HL-60/S4 treated with retinoic acid at 250 ng/mL for 4 days and 3 days (cell line): Measurements from ENCODE around the gene TRAF3IP1.
"Not testable (repeated sequence)": the region's sequence is repeated elsewhere in the genome, so short reads cannot be mapped to it uniquely, and the experiment has no call there.

Experiments
- in situ Hi-C: fragments of 300-500 bp; cut with MboI; formaldehyde crosslinking; loops from 2 replicates; pipeline ENCODE4 v1.7.0; 2022; ENCODE audit warnings: low sequenced_read_pairs

TRAF3IP1 gene

DNA sequence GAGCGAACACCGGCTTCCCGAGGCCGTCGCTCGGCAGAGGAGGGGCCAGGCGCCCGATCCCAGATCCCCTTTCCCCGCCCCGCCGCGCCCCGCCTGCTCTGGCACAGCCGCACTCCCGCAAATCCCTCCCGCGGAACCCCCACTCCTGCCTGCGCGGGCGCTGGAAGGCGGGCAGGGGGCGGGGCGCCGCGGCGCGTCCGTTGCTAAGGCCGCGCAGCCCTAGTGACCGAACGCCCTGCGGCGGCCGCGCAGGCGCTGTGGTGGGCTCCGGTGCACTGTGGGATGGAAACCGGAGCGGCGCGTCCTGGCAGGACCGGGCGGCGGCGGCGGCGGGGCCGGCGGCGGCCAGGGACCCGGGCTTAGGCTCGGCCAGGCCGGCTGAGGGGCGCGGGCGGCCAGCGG, at the start of gene TRAF3IP1:
Gene TRAF3IP1 (plus strand): TSS at position 273 of the 402 bp plus-strand sequence. CDS start 145 bp downstream, outside the sequence.
- in situ Hi-C loops, result no loop called here

DNA sequence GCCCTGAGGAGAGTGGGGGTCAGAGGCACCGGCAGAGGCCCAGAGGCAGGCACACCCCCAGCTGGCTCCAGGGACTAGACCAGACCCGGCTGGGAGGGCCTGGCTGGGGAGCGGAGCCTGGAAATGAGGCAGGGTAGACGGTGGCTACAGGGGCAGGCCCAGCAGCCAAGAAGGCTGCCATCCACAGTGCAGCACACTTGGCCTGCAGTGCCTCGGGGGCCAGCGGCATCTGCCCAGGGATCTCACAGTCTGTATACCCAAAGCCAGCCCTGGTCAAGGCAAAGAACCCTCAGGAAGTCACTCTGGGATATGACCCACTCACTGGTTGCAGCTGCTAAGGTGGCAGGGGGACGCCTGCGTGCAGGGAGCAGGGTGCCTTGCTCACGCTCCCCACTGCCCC, 49.7 kb upstream of the TRAF3IP1 start:
- in situ Hi-C loops, result no loop called here

DNA sequence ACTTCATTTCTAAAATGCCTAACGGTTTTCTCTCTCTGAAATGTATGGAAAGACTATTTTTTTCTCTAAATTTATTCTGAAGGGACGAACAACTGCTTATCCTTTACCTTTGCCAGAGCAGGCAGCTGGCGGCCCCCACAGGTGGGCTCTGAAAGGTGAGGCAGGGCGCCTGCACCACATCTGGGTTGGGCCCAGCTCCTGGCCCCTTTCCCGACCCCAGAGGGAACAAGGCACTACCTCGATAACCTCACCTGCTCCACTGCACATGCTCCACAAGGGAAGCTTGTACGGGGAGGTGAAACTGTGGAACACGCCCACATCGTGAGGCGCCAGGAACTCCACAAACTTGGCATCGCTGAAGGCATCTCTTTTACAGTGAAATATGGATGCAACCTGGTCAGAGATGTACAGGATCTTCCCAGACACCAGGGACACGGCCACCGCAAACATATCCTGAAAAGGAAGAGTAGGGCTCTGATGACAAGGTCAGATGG, 49.2 kb upstream of the TRAF3IP1 start:
- in situ Hi-C loops, result no loop called here

GRCh38 chr2:238271686-238272085, 48.6 kb upstream of the TRAF3IP1 start:
- in situ Hi-C loops, result not testable (repeated sequence)

DNA sequence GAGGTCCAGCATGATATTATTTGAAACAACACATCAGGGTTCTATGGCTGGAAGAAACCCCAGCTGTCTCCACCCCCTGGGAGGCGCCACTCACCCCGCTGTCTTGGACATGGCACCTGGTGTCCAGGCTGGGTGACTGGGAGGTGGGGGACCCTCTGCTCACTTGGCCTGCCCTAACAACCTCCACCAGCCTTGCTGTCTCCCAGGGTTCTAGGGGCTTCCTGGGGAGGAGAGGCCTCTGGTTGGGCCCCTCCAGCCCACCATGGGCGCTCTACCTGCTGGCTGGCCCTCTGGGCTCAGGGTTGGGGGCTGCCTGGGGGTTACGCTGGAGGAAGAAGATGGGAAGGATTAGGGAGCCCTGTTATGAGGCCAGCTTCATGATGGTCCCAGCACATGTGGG, 48.2 kb upstream of the TRAF3IP1 start:
- in situ Hi-C loops, result no loop called here

DNA sequence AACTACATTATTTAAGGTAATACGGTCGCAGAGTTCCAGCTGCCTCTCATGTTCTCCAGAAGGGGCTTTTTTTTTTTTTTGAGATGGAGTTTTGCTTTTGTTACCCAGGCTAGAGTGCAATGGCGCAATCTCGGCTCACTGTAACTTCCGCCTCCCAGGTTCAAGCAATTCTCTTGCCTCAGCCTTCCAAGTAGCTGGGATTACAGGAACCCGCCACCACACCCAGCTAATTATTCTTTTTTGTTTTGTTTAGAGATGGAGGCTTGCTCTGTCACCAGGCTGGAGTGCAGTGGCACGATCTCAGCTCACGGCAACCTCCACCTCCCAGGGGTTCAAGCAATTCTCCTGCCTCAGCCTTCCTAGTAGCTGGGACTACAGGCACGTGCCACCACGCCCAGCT, 46.9 kb upstream of the TRAF3IP1 start:
- in situ Hi-C loops, result not testable (repeated sequence)

- in situ Hi-C loops, result no loop called here
Measured at GRCh38 chr2:238274152-238274865, 46.0 kb upstream of the TRAF3IP1 start.

GRCh38 chr2:238277695-238278094, 42.6 kb upstream of the TRAF3IP1 start:
- in situ Hi-C loops, result no loop called here

DNA sequence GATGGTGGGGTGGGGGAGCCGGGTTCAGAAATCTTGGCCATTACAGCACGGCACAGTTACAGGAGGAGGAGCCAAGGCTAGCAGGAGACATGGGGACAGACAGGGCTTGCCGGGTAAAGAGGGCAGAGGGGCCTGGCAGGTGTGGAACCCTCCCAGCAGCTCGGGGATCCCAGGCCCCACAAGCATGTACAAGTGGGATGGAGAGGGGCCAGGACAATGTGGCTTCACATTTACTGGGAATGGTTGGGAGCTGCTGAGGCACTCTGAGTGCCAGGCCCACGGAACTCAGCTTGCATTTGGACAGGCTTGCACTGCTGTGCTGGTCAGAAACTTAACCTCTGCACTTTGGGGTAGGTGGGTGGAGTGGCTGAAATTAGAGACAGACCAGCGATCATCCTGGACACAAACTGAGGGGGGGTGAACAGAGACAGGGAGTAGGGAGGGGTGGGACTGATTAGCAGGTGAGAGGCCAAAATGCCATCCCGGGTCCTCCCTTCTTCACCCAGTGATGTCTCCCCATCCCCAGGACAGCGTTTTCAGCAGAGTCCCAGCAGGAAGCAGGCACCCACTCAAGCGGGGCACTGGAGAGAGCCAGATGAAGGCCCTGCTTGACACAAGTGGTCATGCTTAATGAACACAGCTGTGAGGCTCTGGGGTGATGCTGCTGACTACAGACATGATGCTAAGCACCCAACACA, 41.5 kb upstream of the TRAF3IP1 start:
- in situ Hi-C loops, result no loop called here

- in situ Hi-C loops, result no loop called here
Measured at GRCh38 chr2:238279324-238279682, 41.0 kb upstream of the TRAF3IP1 start.

DNA sequence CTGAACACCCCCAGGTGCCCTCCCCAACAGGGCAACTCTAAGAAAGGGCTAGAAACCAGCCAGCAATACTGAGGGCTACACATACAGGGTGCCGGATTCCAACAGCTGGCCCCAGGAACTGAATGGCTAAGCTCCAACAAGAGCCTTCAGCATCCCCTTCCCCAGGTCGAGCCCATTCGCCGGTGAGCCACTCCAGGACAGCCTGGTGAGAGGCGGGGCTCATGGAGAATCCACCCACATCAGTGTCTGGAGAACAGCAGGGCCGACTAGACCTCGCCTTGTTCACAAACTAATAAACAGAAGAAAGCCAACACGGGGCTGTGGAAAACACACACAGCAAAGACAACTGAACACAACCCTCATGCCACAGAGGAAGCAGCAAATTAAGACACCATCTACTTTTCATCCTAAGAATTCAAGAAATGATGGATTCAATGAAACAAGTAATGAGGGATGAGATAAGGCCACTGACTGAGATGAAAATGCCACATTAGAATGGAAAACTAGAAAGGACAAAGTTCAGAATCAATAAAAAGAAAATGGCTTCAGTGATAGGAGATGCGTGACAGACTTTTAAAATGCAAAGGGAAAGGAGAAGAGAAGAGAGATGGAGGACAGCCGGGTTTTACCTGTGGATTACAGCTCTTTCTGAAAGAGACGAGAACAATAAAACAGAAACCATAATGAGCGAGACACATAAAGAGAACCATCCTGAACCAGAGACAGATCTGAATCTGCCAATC, 40.1 kb upstream of the TRAF3IP1 start:
- in situ Hi-C loops, result no loop called here

DNA sequence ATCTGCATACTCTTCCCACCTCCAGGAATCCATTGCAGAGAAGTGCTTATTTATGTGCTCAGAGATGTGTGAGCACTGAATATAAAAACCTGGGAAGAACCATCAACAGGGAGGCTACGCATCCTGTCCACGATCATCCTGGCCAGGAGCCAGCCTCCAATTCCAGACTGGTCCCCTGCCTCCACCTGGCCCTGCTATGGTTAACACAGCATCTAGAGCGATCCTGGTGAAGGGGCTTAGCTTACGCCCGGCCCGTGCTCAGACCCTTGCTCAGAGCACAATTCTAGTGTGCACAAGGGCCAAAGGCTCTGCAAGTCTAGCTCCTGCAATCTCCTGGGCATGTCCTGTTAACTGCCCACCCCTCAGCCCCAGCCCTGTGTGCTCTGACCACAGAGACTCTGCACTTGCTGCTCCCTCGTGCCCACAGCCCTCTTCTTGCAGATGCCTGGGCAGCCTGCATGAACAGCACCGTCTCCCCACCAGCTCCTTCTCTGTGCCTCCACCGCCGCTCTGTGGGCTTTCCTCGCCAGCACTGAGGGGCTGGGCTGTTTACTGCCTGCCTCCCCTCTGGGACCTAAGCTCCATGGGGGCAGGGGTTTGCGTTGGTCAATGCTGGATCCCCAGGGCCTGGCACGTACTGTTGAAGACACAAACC, 38.4 kb upstream of the TRAF3IP1 start:
- in situ Hi-C loops, result no loop called here

- in situ Hi-C loops, result no loop called here
Measured at GRCh38 chr2:238282861-238283738, 37.2 kb upstream of the TRAF3IP1 start.

DNA sequence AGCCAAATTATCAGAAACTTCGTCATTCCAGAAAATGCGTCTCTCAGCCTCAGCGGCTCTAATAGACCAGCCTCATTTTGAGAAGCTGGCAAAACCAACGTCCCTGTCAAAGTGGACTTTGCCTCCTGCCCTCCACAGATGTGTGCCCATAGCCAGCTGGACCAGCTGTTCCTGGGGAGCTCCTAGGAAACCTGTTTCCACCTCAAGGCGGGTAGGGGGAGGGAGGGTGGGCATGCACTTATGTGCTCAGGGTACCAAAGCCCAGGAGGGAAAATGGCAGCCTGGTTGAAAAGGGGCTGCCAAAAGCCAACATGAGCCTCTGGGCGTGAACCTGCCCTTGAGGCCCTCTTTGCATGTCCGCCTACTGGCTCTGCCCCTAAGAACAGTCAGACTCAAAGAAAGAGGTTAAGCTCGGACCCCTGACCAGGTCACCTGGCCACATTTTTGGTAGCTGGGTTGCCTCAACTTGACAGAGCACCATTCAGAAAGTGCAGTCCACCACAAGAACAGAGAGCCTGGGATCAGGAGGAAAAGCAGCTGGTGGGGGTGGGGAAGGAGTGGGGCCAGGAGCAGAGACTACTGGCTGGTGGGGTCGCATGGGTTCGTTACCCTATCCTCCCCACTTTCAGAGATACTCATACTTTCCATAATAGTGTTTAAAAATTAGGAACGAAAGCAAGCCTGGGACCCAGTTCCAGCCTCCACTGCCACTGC, 35.4 kb upstream of the TRAF3IP1 start:
- in situ Hi-C loops, result no loop called here

DNA sequence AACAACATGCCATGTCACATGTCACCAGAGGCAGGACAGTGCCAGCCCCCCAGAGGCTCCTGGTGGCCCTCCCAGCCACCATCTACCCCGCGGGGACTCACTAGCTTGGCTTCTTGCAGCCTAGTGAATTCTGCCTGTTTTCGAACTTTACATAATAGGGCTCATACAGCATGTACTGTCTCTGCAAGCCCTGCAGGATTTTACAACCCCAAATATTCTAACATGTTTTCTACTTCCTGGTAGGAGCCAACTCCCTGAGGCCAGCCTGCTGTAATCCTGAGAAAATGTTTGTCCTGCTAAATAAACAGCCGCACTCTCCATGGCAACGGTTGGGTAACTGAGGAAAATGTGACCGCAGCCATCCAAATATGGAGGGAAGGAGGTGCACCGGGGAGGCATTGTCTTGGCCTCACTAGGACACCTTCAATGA, 34.6 kb upstream of the TRAF3IP1 start:
- in situ Hi-C loops, result no loop called here

DNA sequence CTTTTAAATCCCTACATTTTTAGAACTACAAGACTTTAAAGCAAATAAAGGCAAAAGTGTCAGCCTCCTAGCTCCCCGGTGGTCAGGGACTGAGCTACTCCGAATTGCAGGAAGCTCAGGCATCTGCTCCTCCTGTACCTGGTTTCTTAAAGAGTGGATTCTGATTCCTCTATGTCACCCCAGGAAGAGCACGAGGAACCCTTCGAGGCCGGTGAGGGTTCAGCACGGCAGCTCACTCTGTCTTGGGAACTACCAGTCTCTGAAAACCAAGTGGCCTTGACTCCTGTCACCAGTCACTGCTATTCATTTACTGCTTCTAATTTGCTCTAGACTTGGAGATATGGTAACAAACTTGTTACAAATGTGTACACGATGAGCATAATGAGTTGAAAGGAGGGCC, 34.2 kb upstream of the TRAF3IP1 start:
- in situ Hi-C loops, result no loop called here

- in situ Hi-C loops, result no loop called here
Measured at GRCh38 chr2:238286551-238286950, 33.8 kb upstream of the TRAF3IP1 start.

DNA sequence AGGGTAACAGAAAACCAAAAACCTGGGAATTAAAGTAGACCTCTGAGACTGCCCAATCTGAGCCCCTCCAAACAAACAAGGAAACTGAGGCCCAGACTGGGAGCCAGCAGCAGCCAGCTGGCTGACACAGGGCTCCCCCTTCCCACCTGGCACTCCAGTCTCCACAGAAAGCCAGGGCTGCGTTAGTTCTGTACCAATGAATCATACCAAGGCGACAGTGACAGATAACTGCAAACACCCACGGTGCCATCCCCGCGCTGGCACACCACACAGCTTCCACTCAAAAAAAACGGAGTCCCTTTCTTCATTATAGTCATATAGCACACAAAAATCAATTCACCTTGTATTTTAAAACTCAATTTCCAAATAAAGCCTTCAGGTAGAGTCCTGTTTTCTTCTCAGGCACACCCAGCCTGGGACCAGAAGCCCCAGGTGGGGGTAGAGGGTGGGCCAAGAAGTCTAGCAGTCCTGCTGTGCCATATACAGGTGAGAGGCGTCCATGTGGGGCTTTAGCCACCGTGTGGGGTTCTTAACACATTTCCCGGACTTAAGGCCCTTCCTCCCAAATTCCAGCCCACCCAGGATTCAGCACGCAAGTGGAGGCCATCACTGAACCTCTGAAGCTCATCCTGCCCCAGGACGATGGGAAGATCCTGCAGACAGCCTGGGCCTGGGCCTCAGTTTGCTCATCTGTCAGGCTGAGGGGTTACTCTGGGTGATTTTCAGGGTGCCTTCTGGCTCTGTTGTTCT, 33.2 kb upstream of the TRAF3IP1 start:
- in situ Hi-C loops, result no loop called here
